Measurements from ENCODE around the gene BRIP1.
"Not testable (repeated sequence)": the region's sequence is repeated elsewhere in the genome, so short reads cannot be mapped to it uniquely, and the experiment has no call there.

The BRIP1 gene

GRCh38 chr17:61702450-61702849, 160.9 kb downstream of the BRIP1 start:
- DNase-seq (ENCODE audit: low read depth in 2 of 3, low spot score in 2 of 3) = no peak

GRCh38 chr17:61701978-61702377, 161.3 kb downstream of the BRIP1 start:
- DNase-seq (ENCODE audit: low read depth in 2 of 3, low spot score in 2 of 3) = no peak

DNA sequence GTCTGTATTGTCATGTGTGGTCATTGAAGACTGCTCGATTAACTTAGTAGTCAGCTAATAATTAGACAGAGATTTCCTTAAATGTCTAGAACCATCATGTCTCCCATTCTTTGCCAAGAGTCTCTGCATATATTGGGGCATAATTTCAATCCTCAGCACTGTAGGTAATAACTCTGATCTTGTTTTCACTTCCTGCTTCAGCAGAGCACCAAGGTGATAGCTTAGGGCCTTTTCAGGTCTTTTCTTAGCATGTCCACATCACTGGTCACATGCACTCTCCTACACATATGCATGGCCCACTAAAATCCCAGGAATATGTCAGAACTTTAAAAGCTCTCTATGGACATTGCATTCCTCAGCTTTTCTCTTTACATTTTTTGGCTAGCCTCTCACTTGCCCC, 162.0 kb downstream of the BRIP1 start:
- DNase-seq (ENCODE audit: low read depth in 2 of 3, low spot score in 2 of 3) = no peak

- DNase-seq (ENCODE audit: low read depth in 2 of 3, low spot score in 2 of 3) = no peak
These were observed 163.1 kb downstream of the BRIP1 start for GRCh38 chr17:61700252-61700651.

DNA sequence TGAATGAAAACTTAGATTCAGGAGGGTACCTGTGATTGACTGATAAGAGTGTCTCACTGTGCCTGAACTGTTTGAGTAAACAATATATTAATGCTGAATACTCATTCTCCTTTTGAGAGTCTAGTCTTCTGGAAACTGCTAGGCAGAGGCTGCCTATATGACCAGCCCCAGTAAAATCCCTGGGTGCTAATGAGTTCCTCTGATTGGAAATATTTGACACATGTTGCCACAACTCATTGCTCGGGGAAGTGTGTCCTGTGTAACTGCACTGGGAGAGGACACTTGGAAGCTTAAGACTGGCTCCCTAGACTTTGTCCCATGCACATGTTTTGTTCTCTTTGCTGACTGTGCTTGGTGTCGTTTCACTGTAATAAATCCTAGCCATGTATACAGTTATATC, 163.6 kb downstream of the BRIP1 start:
- DNase-seq (ENCODE audit: low read depth in 2 of 3, low spot score in 2 of 3) = no peak

DNA sequence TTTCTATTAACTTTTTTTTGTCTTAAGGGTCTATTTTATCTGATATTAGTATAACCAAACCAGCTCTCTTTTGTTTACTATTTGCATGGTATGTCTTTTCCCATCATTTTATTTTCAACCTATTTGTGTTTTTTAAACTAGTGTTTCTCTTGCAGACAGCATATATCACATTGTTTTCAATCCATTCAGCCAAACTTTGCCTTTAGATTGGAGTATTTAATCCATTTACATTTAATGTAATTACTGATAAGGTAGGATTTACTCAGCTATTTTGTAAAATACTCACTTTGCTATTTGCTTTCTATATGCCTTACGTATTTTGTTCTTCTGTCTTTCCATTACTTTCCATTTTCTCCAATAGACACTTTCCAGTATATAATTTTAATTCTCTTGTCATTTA, 164.3 kb downstream of the BRIP1 start:
- no peak for DNase-seq (ENCODE audit: low read depth in 2 of 3, low spot score in 2 of 3)

DNA sequence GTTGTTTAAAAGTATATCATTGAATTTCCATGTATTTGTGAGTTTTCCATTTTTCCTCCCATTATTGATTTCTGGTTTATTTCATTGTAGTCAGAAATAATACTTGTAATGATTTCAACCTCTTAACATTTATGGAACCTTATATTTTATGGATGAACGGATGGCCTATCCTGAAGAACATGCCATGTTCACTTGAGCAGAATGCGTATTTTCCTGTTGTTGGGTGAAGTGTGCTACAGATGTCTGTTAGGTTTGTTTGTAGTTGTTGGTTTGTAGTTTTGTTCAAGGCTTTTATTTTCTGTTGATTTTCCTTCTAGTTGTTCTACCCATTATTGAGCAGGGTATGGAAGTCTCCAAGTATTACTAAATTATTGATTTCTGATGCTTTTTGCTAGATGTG, 165.1 kb downstream of the BRIP1 start:
- no peak for DNase-seq (ENCODE audit: low read depth in 2 of 3, low spot score in 2 of 3)

DNA sequence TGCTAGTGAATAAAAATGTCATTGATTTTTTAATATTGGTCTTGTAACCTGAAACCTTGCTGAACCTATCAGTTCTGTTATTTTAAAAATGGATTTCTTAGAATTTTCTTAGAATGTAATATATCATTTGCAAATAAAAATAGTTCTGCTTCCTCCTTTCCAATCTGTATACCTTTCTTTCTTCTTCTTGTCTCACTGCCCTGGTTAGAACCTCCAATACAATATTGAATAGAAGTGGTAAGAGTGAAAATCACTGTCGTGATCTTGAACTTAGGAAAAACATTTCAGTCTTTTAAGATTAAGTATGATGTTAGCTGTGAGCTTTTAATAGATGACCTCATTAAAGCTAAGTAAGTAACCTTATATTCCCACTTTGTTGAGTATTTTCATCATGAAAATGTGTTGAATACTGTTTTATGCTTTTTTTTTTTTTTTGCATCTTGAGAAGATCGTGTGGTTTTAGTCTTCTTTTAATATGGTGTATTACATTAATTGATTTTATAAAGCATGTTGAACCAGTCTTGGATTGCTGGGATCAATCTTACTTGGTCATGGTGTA, 167.5 kb downstream of the BRIP1 start:
- DNase-seq (ENCODE audit: low read depth in 2 of 3, low spot score in 2 of 3) = no peak

GRCh38 chr17:61694095-61694494, 169.2 kb downstream of the BRIP1 start:
- DNase-seq (ENCODE audit: low read depth in 2 of 3, low spot score in 2 of 3) = no peak

GRCh38 chr17:61689610-61690180, 173.6 kb downstream of the BRIP1 start:
- DNase-seq (ENCODE audit: low read depth in 2 of 3, low spot score in 2 of 3) = no peak

DNA sequence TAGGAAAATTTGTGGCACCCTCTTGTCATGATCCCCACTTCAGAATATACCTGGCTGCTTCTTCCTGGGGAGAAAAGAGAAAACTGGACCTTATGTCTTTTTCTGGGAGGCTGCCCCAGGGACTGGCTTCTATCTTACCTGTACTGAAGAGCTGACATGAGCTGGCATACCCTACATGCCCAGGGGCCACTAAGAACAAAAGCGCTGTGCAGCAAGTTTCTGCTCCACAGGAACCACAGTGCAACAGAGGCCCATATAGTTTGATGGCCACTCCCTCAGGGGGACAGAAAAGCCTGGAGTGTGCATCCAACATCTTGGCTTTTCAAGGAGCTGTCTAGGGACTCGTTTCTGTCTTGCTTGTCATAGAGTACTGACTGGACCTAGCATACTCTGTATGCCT, 175.6 kb downstream of the BRIP1 start:
- no peak for DNase-seq (ENCODE audit: low read depth in 2 of 3, low spot score in 2 of 3)

DNA sequence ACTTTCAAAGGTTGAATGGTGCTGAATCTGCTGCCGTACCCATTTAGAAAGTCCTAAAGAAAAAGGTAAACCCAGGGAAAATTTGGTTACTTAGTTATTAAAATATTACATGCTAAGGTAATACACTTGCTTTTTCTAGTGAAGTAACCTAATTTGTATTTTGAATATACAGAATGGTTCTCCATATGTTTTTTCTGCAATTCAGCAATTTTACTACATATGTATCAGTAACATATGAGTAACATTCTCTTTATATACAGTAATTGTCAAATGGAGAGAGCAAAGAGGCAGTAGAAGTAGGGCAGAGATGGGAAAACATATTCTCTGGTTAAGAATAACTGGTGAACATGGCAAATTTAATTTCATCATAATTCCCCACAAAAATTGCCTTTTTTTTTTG, 177.2 kb downstream of the BRIP1 start:
- DNase-seq (ENCODE audit: low read depth in 2 of 3, low spot score in 2 of 3) = no peak

GRCh38 chr17:61684818-61685217, 178.5 kb downstream of the BRIP1 start:
- no peak for DNase-seq (ENCODE audit: low read depth in 2 of 3, low spot score in 2 of 3)

DNA sequence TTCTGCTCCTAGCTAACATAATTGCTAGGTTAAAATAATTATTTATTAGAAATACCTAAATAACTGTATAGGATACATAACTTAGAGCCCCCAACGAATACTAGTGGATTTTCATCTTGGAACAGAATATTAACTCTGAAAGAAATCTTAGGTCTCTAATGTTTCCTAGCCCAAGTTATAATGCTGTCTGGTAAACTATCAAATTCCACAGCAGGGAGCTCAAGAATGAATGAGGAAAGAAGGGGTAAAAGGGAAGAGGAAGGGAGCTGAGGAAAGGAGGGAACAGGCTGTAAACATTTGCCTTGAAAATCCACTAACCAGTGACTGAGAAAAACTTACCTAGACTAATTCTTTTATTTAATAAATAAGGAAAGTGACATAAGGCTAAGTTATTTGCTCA, 179.2 kb downstream of the BRIP1 start:
- no peak for DNase-seq (ENCODE audit: low read depth in 2 of 3, low spot score in 2 of 3)

DNA sequence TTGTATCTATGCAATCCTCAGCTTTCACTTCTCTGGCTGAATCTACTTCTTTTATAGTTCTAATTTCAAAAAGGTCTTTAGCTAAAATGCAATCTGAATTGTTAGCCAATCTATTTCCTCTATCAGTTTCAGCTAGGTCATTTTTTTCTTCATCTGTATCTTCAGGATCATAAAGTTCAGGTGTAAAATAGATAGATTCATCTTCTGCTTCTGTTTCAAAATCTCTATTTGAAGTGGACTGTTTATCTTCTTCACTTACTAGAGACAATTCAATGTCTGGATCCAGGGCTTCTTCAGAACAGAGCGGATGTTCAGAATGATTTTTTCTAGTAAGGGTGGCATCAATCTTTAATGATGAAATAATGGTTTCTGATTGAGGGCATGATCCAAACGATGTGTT, 179.9 kb downstream of the BRIP1 start:
- no peak for DNase-seq (ENCODE audit: low read depth in 2 of 3, low spot score in 2 of 3)

- DNase-seq (ENCODE audit: low read depth in 2 of 3, low spot score in 2 of 3) = no peak
These were observed 182.4 kb downstream of the BRIP1 start for GRCh38 chr17:61680921-61681320.

DNA sequence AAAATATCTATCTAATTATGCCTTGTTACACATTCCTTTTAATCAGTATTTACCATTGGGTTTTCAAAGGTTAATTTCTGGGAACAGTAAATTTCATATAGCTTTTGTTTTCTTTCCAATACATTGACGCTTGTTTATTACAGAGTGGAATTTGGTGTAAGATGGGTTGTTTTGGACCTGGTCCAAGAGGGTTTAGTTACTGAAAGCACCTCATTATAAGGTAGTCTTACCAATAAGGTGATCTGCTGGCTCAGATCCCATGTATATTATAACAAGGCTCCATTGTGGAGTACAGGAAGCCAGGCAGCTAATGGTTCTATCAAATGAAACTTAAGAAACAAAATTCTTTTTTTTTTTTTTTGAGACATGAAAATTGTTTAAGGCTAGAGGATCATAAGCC, 185.0 kb downstream of the BRIP1 start:
- DNase-seq (ENCODE audit: low read depth in 2 of 3, low spot score in 2 of 3) = no peak

- not testable (repeated sequence) for DNase-seq (ENCODE audit: low read depth in 2 of 3, low spot score in 2 of 3)
These were observed 186.0 kb downstream of the BRIP1 start for GRCh38 chr17:61677150-61677811.

GRCh38 chr17:61676522-61676921, 186.8 kb downstream of the BRIP1 start:
- not testable (repeated sequence) for DNase-seq (ENCODE audit: low read depth in 2 of 3, low spot score in 2 of 3)

- not testable (repeated sequence) for DNase-seq (ENCODE audit: low read depth in 2 of 3, low spot score in 2 of 3)
These were observed 188.7 kb downstream of the BRIP1 start for GRCh38 chr17:61674609-61675008.

GRCh38 chr17:61673019-61673897, 190.1 kb downstream of the BRIP1 start:
- not testable (repeated sequence) for DNase-seq (ENCODE audit: low read depth in 2 of 3, low spot score in 2 of 3)

GRCh38 chr17:61672140-61672539, 191.2 kb downstream of the BRIP1 start:
- DNase-seq (ENCODE audit: low read depth in 2 of 3, low spot score in 2 of 3) = no peak

Data from activated CD8-positive, alpha-beta memory T cell treated with anti-CD3 and anti-CD28 coated beads for 48 hours (primary cell).